OCI-LY3 (cell line): ENCODE data around the gene MAB21L4.

Experiments
- H2AFZ ChIP-seq: fragments of 200-600, 300-600 bp; shearing (Covaris generic); 2 replicates; pipeline ENCODE4 v1.6.0; 2014; ENCODE audit warnings: antibody characterized with exemption, low read depth, low read length
- H3K27ac ChIP-seq: fragments of 200-600, 300-600 bp; sonication (generic); 2 replicates; pipeline ENCODE4 v1.5.1; 2014; ENCODE audit warnings: mild to moderate bottlenecking, low read length, moderate library complexity, mixed read lengths
- H3K27me3 ChIP-seq: fragments of 200-600, 300-600 bp; sonication (generic); 2 replicates; pipeline ENCODE4 v1.6.1; 2014; ENCODE audit warnings: low read depth, low read length, mixed read lengths
- H3K36me3 ChIP-seq: fragments of 200-600, 300-600 bp; sonication (generic); replicated peaks from 2 replicates; pipeline ENCODE3; 2014; ENCODE audit warnings: low read depth, low read length, mixed read lengths
- H3K4me1 ChIP-seq: fragments of 300-600, 200-600 bp; sonication (generic); 2 replicates; pipeline ENCODE4 v1.6.1; 2014; ENCODE audit warnings: low read length, mixed read lengths
- H3K4me2 ChIP-seq: fragments of 200-600, 300-600 bp; sonication (generic); 2 replicates; pipeline ENCODE4 v1.6.1; 2014; ENCODE audit warnings: low read length, mixed read lengths
- H3K4me3 ChIP-seq: fragments of 300-600, 200-600 bp; sonication (generic); 2 replicates; pipeline ENCODE4 v1.5.1; 2014; ENCODE audit warnings: antibody characterized with exemption, mild to moderate bottlenecking, low read length, moderate library complexity
- H3K79me2 ChIP-seq: fragments of 300-600, 200-600 bp; shearing (Covaris generic); 2 replicates; pipeline ENCODE4 v1.6.1; 2014; ENCODE audit warnings: mild to moderate bottlenecking, low read length, mixed read lengths
- H3K9ac ChIP-seq: fragments of 300-600, 200-600 bp; shearing (Covaris generic); 2 replicates; pipeline ENCODE4 v1.6.0; 2014; ENCODE audit warnings: mild to moderate bottlenecking, low read length, moderate library complexity
- H3K9me3 ChIP-seq: fragments of 200-600, 300-600 bp; shearing (Covaris generic); 2 replicates; pipeline ENCODE4 v1.6.1; 2014; ENCODE audit warnings: low read length, mixed read lengths; ENCODE audit not compliant: insufficient read depth
- H4K20me1 ChIP-seq: fragments of 200-600, 300-600 bp; sonication (generic); 2 replicates; pipeline ENCODE4 v1.6.1; 2016; ENCODE audit warnings: low read length, mixed read lengths; ENCODE audit not compliant: insufficient read depth
- CTCF ChIP-seq: fragments of 200-600, 300-600 bp; sonication (generic); IDR thresholded peaks from 2 replicates; pipeline ENCODE4 v1.5.1; 2014; ENCODE audit warnings: antibody characterized with exemption, low read length, low read depth
- EZH2phosphoT487 ChIP-seq: fragments of 200-600 bp; shearing (Covaris generic); IDR thresholded peaks from 2 replicates; pipeline ENCODE4 v1.6.1; 2018; ENCODE audit warnings: antibody characterized with exemption, mixed run types, low read depth

Gene MAB21L4

GRCh38 chr2:240892356-240892755 lies 3.6 kb downstream of the MAB21L4 start:
- no peak overlapping the region for H3K9ac ChIP-seq
- no peak overlapping the region for H3K27ac ChIP-seq

DNA sequence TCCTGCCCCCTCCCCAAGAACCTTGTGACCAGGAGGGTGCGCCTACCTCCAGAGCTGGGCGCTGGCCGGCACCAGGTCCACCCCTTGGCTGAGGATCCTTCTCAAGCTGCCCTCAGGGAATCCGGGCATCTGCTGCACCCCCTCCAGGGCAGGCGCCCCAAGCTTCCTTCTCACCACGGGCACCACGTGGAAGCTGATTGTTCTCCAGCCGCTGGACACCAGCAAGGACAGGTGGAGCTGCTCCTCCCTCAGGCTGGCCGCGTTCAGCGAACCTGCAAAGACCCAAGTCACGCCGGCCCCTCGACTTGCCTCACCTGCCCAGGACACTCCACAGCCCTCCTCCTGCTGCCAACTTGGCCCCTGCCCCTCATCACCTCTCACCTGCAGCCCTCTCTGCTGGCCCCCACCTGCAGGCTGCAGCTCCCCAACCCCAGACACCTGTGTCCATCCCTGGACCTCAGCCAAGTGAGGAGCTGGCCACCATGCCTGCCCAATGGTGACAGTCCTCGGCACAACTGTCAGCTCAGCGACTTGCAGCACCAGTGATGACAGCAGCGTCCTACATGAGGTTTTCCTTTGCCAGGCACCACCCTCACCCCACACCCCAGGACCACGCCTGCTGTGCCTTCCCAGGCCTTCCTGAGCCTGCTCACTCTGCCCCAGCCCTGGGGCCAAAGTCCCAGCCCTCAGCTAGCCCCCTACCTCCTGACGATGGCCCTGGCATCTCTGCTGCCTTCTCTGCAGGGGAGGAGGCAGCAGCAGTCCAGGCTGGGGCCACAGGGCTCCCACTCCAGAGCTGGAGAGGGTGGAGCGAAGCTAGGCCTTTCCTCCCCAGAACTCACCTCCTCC lies 4.2 kb downstream of the MAB21L4 start:
- Histone ChIP-seq H3K27me3 (no peaks in the 10 kb centered on the region), H3K9me3 (no peaks in the 10 kb centered on the region), H3K4me3 (no peak overlapping the region), H4K20me1 (no peaks in the 10 kb centered on the region), H3K4me2 (no peak overlapping the region), H3K79me2 (no peaks in the 10 kb centered on the region), H2AFZ (no peak overlapping the region), H3K9ac (no peak overlapping the region), H3K4me1 (no peaks in the 10 kb centered on the region), H3K27ac (no peak overlapping the region), H3K36me3 (no peaks in the 10 kb centered on the region)
- TF ChIP-seq EZH2phosphoT487, result no peak
- no peak for TF ChIP-seq CTCF

More at GRCh38 chr2:240892356-240892755, 3.6 kb downstream of the MAB21L4 start:
- Histone ChIP-seq H3K4me3 (no peak overlapping the region), H3K79me2 (no peaks in the 10 kb centered on the region), H3K36me3 (no peaks in the 10 kb centered on the region), H3K4me2 (no peak overlapping the region), H3K27me3 (no peaks in the 10 kb centered on the region), H4K20me1 (no peaks in the 10 kb centered on the region), H2AFZ (no peak overlapping the region), H3K4me1 (no peaks in the 10 kb centered on the region), H3K9me3 (no peaks in the 10 kb centered on the region)
- TF ChIP-seq CTCF (no peak), EZH2phosphoT487 (no peak)

- Histone ChIP-seq H3K27me3 (no peaks in the 10 kb centered on the region), H4K20me1 (no peaks in the 10 kb centered on the region), H3K79me2 (no peaks in the 10 kb centered on the region), H3K4me2 (no peak overlapping the region), H3K36me3 (no peaks in the 10 kb centered on the region), H3K9me3 (no peaks in the 10 kb centered on the region), H3K9ac (no peak overlapping the region), H2AFZ (no peak overlapping the region), H3K4me1 (no peaks in the 10 kb centered on the region), H3K4me3 (no peak overlapping the region), H3K27ac (no peak overlapping the region)
- TF ChIP-seq CTCF (no peak), EZH2phosphoT487 (no peak)
These were observed 5.3 kb downstream of the MAB21L4 start for GRCh38 chr2:240890691-240891090.

DNA sequence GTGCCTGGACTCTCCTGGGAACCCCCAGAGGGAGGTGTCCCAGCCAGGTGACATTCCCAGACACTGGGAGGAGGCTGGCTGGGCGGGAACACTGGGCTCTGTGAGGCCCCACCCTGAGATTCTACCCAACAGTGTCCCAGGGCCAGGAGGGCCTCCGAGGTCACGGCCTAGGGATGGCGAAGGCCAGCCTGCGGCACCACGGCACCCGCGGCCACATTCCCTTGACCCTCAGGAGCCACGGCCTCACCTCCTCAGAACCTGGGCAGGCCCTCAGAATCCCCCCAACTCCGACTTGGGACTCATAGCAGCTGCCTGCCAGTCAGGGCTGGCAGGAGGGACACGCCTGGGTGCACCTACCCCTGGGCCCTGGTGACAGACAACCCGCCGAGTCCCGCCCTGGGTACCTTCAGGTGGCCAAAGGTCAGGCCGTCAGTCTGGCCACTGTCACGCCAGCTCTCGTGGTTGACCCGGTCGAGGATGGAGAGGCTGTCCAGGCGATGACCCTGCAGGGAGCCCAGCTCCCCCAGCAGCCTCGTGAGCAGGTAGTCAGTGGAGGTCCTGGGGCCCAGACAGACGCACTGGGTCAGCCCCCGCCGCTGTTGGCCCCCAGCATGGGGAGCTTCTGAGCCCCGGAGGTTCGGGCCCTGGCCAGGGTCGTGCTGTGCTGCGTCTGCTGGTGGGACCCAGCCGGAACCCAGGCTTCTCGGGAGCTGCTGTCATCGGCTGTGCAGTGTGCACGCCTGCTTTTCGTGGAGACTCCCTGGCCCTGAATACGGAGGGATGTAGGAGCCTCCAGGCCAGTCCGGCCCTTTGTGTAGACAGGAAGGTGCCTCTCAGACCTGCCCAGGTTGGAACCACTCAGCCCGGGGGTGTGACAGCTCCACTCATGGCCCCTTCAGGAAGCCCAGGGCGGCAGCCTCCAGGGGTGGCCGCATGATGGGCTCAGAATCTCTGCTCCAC lies 6.1 kb downstream of the MAB21L4 start:
- Histone ChIP-seq H3K4me1 (no peaks in the 10 kb centered on the region), H3K36me3 (no peaks in the 10 kb centered on the region), H3K9me3 (no peaks in the 10 kb centered on the region), H3K9ac (no peak overlapping the region), H3K79me2 (no peaks in the 10 kb centered on the region), H3K4me3 (no peak overlapping the region), H3K27me3 (no peaks in the 10 kb centered on the region), H2AFZ (no peak overlapping the region), H3K27ac (no peak overlapping the region), H4K20me1 (no peaks in the 10 kb centered on the region), H3K4me2 (no peak overlapping the region)
- TF ChIP-seq EZH2phosphoT487 (no peak), CTCF (no peak)
